Stimulated activated CD8-positive, alpha-beta memory T cell treated with anti-CD3 and anti-CD28 coated beads, Interleukin-7, amount 100 ng/mL, for 1 hour (primary cell): Measurements from ENCODE around the gene MBD5.
"Not testable (repeated sequence)": the region's sequence is repeated elsewhere in the genome, so short reads cannot be mapped to it uniquely, and the experiment has no call there.

Experiments
- DNase-seq, 2 donors: peaks; one replicate each; pipeline ENCODE4 v3.0.0-alpha.2; 2020; ENCODE audit warnings: low read depth in 2 of 2

MBD5 gene

DNA sequence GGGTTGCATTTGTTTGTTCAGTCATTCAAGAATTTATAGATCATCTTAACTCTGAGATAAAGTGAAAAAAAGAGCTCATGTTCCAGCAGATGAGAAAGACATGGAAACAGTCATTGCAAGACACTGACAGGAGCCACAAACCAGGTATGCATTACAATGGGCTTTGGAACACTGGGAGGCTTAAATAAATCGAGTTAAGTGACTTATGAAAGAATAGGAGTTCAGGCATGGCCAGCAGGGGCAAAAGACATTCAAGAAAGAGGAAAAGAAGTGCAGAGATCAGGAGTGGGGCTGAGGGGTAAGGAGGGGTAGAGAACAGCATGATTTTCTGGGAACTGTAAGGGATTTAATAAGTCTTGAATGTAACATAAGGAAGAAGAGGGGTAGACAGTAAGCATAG is 502.4 kb downstream of the MBD5 start:
- DNase-seq = no peak

DNA sequence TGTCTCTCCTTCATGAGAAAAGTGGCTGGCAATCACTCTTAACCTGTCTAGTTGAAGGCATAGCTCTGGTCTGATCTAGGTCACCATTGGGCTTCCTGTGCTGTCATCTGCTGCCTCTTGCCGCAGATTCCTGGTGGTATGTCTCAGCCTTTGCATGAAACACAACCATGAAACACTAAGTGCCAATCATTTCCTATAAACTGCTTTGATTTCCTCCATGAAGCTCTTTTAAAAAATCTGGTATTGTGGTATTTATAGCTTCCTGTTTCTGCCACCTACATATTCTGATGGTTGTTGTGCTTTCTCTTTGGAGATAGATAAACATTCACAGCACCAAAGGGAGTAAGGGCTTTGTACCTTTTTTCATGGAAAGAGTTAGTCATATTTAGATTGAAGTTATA is 503.6 kb downstream of the MBD5 start:
- DNase-seq = no peak

DNA sequence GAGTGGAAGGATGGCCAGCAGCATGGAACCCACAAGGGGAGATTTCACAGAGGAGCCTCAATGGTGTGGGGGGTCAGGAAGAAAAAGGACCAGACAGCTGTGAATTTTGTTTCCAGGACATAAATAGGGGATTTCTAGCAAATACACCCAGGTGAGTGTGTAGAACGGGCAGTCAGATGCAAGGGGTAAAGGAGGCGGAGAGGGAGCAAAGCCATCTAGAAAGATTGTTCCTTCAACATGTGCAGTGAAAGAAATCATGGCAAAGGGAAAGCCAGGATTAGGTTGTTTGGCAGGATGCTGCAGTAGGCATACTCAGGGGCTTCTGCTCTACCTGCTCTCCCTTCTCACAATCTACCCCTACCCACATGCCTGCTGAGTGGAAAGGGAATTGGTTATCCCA is 504.2 kb downstream of the MBD5 start:
- no peak for DNase-seq

DNA sequence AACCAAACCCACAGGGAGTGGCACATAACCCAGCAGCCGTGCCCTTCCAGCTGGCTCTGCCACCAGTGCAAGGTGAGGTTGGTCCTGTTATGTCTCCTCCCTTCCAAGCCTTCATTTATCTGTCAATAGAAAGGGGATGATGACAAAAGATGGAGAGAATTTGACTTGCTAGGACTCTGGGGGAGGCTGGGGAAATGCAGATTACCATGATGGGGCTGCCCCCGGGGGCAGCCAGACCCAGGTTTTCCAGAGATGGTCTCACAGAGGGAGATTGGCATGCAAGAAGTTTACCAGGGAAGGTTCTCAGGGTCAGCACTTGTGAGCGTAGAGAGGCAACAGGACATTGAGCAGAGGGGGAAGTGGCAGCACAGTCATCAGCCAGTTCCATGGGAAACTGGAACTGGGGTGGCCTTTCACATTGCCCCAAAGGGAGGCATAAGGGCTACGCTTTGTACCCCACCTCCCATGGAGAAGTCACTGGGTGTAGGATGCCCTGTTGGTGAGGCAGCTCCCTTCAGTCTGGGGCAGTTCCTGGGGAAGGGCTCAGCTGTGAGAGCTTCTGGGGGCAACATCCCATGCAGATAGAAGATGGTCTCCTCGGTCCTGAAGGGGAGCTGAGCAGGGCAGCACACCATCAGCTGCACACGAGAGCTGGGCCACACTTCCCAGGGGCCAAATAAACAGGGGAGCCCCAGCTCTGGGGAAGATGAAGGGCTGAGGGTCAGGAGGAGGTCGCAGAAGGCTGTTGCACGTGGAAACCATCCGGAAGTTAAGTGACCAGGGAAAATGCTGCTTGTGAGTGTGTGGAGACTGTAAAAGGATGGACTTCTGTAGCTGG is 505.8 kb downstream of the MBD5 start:
- no peak for DNase-seq

DNA sequence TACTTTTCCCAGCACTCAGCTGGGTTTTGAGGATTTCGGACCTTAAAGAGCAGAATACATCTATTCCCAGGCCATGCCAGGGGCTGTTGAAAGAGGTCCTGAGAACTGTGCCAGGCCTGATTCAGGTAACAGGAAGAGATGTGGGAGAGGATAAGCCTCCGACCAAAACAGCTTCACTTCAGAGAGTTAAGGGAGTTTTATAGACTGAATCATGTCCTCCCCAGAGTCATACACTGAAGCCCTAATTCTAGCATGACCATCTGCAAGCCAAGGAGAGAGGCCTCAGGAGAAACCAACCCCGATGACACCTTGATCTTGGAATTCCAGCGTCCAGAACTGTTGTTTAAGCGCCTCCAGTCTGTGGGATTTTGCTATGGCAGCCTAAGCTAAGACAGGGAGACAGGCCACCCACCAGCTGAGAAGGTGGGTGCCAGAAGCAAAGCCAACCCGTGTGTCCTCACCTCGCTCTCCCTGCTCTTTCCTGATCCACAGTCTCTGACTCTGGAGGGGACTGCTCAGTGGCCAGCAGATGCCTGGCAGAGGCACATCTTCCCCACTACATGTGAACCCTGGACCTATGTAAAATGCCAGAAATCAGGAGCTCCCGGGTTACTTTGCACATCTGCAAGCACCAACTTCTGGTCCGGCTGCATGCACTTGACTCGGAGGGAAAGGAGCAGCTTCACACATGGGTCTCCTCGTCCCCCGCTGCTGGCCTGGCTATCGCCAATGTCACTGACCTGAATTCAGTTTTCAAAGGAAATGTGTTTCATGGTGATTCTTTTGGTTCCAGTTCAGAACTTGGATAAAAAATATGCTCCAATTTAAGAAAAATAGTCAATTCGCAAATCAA is 506.8 kb downstream of the MBD5 start:
- DNase-seq = no peak

DNA sequence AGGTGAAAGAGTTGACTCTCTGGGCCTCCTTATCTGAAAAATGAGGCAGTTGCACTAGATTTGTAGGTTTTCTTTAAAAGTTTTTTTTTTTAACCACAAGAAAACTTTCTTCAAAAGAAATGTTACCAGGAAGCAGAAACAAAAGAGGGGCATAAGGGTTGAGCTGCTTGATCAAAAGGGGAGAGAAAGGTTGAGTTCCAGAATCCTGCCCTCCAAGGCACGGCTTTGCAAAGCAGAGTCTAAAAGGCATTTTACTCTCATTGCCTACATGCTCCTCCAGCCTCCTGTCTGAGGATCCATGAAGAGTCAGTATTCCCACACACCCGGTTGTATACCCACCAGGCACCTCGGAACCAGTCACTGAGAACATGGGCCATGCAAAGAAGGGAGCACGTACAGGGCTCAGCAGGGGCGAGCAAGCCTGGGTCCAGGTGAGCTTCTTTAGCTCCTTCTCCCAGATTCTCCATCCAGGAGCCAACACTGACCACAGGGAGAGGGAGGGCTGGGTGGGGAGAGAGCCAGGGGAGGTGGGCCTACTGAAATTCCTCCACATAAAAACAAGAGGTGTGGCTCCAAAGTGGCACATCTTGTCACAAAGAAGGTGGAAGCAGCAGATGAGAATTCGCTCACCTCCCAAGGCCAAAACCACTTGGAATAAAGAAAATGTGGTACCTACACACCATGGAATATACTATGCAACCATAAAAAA is 507.6 kb downstream of the MBD5 start:
- no peak for DNase-seq

DNA sequence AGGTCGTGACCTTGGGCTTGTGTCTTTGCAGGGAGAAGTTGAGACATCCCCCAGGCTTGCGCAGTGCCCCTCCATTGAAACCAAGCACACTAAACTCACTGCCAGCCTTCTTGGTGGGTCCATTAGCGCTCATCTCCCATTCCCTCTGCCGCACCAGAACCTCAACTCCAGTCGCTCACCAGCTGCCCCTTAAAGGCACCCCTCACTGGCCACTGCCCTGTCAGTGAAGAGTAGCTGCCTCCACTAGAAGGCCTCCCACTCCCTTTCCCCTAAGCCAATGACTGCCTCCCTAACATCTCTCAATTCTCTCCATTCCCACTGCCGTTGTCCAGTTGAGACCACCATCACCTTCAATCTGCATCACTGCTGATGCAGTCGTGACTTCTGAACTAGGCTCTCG is 508.9 kb downstream of the MBD5 start:
- DNase-seq = no peak

DNA sequence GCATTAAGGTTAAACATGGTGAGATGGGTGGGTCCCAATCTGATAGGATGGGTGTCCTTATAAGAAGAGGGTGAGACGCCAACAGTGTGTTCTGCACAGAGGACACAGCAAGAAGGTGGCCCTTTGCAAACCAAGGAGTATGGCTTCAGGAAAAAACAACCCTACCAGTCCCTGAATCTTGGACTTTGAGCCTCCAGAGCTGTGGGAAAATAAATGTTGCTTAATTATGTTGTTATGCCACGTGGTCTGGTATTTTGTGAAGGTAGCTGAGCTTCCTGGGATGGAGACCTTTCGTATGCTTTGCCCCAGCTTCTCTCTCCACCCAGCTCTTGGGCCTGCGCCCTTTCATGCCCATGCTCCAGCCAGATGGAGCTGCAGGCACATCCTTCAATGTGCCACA is 509.5 kb downstream of the MBD5 start:
- no peak for DNase-seq

DNA sequence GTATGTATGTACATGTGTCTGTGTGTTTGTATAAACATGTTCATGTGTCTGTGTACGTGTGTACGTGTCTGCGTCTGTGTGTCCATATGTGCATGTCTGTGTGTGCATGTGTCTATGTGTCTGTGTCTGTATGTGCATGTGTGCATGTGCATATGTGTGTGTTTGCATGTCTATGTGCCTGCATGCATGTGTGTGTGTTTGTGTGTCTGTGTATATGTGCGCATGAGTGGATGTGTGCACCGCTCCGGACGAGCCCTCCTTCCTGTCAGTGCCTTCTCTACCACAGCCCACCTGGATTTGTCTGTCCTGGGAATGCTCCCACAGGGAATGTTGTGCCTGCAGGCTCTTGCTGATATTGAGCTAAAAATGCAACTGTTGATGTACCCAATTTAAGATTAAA is 510.3 kb downstream of the MBD5 start:
- DNase-seq = no peak

DNA sequence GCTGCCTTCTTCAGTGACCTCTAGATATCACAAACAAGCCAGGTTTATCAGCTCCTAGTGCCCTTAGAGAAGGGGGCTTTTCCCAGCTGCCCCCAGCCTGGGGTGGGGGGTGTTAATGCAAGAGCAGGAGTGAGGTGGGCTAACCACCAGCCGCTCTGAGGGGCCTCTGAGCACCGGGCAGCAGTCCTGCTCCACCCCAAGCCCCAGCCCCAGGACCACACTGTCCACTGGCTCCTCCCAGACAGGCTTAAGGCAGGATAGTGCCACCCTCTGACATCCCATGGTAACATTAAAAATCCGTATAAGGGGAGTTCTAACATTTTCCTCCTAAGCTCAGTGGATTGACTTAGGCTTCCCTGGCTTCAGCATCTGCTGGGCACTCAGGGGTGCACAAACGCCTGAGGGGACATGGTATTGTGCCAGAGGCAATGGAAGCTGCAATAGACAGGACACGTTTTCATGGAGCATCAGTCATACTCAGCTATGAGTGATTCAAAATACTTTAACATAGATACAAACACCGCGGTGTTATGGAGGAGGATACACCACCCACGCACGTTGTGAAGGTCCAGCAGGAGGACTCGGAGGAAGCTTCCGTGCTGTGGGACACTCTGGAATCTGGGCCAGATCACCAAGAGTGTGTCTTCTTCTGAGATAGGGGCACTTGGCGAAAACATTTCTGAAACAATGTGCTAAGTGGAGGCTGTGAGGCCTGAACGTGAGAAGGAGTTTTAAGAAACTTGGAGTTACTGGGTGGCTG is 511.0 kb downstream of the MBD5 start:
- DNase-seq = no peak

DNA sequence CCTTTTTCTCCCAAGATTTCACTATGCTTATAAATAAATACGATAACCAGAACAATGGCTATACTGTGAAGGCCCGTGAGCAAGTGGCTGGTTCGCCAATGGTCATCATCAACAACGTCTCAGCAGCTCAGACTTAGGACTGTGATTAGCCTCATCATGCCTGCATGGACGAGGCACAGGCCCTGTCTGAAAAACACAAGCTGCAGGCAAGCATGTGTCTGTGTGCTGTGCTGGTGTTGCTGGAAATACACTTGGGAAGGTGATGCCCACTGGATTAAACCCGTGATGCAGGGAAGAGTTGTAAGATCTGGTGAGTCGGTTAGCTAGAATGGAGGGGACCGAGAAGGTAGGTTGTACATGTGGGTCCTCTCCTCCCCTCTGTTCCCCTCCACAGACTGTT is 512.1 kb downstream of the MBD5 start:
- DNase-seq = no peak

DNA sequence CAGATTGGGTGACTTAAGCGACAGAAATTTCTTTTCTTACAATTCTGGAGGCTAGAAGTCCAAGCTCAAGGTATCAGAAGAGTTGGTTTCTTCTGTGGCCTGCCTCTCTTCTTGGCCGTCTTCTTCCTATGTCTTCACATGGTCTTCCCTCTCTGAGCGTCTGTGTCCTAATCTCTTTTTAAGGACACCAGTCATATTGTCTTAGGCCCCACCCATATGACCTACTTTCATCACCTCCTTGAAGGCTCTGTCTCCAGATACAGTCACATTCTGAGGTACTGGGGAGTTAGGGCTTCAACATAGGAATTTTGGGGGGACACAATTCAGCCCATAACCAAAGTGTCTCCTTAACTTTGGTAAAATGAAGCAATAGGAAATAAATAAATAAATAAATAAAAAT is 512.8 kb downstream of the MBD5 start:
- no peak for DNase-seq

DNA sequence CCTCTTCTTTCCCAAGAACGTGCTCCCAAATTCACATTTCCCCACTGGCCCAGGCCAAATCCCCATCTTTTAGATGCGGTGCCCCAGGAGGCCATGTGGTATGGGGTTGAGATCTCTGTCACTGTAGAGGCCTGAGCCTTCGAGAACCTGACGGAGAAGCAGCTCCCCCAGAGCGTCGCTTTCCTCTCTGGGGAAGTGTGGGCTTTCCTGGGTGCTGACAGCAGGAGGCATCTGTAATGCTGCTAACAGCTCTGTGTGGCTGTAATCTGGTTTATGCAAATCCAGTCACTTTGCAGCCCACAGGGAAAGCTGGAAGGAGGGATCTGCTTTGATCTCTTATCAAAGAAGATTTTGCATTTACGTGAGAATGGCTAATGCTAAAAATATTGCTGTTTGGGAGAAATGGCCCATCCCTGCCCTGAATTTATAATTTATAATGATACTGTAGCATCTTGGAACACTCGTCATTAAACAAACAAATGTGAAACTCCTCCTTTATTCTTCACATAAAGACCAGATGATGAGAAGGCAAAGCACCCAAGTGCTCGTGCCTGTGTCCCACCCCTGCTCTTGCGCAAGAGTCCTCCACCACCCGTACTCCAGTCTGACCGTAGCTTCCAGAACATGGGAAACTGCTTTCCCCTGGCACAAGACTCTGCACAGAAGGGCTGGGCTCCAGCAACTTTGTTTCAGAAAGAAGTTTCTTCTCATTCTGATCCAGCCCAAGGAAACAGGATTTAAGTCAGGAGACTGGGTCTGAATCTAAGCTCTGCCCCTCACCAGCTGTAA is 513.7 kb downstream of the MBD5 start:
- no peak for DNase-seq

DNA sequence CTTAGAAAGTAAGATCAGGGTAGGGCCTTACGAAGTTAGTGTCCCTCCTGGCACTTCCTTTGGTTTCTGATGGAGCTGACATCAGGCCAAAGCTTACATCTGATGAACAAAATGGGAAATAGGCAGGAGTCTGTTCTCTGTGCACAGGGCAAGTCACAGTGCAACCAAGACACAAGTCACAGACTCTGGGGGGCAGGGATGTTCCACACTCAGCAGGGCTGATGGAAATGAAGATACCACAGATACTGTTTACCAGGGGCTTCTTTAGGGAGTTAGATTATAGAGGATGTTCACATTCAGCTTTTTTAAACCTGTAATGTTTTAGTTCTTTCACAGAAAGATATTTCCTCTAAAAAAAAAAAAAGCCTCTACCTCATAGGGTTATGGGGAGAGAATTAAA is 517.5 kb downstream of the MBD5 start:
- no peak for DNase-seq

DNA sequence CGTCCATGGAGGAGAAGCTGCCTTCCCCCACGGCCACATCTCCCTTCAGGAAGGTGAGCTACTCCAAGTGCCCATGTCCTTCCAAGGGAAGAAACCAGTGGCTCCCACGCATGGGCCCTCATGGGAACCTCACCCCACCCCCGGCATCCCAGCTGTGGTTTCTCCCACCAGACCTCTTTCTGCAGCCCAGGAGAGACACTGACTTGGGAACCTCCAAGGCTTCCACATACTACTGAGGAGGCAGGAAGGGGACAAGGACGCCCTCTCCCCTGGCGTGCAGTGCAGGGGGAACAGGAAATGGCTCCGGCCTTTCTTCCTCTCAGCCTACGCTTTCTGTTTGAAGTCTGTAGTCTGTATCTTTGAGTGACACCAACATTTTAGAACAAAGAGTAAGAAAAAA is 519.1 kb downstream of the MBD5 start:
- no peak for DNase-seq

DNA sequence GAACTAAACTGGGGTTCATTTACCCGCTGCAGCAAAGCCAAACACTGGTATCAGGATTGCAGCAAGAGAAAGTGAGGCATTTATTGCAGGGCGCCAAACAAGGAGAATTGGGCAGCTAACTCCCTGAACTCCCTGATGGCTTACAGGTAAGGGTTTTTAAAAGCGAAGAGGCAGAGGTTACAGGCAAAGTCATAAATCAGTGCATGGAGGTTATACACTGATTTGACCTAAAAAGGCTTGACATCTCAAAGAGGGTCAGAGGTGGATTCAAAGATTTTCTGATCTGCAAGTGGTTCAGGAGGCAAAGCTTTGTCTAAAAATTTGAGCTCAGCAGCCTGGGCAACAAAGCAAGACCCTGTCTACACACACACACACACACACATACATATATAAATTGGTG is 520.9 kb downstream of the MBD5 start:
- DNase-seq = no peak

DNA sequence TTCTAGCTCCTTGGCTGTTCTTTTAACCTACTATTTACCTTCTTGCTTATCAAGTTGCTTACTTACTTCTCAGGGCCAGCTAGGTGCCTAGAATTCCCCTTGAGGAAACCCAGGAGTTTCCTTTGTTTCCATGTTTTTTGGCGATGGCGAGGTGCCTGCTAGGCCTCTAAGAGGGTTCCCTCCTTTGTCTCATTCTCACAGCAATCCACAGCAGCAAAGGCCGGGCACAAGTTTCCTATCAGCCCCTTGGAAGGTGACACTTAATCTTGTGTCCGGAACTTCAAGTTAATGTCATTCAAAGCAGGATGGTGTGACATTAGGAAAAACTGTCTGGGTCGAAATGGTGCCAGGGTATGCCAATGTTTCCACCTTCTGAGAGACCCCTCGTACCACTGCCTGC is 521.7 kb downstream of the MBD5 start:
- DNase-seq = no peak

DNA sequence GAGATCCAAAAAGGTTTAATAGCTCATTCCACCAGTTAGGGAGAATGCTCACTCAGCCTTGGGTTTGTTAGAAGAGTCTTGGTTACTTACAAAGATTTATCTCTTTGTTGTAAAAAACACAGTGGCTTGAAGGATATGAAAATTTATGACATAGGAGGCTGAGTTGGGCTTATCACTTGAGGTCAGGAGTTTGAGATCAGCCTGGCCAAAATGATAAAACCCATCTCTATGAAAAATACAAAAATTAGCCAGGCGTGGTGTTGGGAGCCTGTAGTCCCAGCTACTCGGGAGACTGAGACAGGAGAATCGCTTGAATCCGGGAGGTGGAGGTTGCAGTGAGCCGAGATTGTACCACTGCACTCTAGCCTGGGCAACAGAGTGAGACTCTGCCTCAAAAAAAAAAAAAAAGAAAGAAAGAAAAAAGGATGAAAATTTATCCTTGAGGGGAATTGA is 522.2 kb downstream of the MBD5 start:
- DNase-seq = not testable (repeated sequence)

DNA sequence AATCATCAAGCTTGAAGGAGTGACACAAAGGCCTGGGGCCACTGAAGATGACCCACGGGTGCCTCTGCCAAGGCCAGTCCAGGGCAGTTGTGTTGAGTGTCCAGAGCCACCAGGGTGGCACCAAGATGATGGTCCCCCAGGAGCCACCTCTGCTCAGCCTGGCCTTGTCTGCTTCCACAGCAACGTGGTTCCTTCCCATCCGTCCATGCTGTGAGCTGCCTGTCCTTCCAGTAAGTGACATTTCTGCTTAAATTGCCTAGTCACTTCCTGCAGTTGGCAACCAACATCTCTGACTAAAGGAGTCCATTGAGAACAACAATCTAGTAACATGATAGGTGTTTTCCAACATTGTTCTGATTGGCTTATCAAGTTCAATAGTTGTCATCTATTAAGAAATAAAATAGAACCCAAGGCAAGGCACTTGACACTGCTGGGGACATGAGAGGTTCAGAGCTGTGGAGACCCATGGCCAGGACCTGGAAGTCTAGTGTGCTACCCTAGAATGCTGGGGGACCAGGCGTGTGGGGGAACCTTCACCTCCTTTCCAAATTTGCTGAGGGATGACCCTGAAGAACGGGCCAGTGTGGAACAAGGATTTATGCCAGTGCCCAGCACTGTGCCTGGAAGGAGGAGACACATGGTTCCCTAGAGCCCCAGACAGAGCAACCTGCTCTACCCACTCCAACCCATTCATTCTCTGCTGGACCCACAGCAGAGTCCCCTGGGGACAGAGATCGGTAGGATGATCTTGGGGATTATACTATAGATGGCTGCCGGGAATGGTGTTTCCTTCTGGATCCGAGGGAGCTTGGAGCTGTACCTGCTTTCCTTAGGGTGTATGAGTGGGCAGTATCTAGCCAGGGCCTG is 524.7 kb downstream of the MBD5 start:
- no peak for DNase-seq

DNA sequence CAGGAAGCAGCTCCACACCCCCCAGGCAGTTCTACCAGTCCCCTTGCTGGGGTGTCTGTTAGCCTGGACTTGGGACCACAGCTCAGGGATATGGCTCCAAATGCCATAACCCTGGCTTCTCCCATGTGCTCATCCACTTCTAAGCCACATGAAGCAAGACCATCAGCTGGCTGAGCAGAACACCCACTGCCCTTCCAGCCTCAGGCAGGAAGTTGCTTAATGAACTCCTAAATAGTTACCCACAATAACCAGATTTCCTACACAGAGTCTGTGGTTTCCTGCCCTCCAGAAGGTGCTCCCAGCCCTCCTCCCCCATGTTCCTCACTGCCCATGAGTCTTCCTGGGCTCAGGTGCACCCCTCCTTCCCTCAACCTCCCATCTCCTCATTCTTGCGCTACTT is 525.4 kb downstream of the MBD5 start:
- no peak for DNase-seq
